Measurements from ENCODE around the gene SIK2.

SIK2 gene

DNA sequence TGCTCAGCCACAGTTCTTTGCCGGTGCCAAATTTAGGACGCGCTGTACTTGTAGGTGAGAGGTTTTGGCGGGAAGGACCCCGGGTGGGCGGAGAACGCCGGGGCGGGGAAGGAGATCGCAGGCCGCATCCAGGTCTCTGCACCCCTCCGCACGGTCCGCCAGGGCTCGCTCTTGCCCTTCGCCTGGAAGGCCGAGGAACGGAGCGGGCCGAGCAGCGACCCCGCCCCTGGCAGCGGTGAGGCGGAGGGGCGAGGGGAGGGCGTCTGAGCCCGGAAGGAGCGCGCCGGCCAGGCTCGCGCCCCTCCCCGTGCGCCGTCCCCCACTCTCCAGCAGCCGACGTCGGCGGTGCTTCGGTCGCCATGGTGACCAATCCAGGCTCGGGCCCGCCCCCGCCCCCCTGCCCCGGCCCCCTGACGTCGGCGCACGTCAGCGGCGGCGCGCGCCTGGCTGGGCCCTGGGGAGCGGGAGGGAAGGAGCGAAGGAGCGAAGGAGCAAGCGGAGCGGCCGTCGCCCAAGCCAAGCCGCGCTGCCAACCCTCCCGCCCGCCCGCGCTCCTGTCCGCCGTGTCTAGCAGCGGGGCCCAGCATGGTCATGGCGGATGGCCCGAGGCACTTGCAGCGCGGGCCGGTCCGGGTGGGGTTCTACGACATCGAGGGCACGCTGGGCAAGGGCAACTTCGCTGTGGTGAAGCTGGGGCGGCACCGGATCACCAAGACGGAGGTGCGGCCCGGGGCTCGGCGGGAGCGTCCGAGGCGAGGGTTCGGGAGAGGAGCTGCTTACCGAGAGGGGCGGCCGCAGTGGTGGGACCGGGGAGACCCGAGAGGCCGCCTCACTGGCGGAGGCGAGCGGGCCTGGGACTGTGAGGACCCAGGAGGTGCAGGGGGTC lies at the start of gene SIK2:
Gene SIK2 (plus strand): TSS at position 471 of the 886 bp plus-strand sequence. CDS start 115 bp downstream, at position 586.
- H3K4me3 ChIP-seq (ENCODE audit: low read depth, low read length): peak within 1 kb of the TSS; percentile 81
- TF ChIP-seq, protein P1, sequence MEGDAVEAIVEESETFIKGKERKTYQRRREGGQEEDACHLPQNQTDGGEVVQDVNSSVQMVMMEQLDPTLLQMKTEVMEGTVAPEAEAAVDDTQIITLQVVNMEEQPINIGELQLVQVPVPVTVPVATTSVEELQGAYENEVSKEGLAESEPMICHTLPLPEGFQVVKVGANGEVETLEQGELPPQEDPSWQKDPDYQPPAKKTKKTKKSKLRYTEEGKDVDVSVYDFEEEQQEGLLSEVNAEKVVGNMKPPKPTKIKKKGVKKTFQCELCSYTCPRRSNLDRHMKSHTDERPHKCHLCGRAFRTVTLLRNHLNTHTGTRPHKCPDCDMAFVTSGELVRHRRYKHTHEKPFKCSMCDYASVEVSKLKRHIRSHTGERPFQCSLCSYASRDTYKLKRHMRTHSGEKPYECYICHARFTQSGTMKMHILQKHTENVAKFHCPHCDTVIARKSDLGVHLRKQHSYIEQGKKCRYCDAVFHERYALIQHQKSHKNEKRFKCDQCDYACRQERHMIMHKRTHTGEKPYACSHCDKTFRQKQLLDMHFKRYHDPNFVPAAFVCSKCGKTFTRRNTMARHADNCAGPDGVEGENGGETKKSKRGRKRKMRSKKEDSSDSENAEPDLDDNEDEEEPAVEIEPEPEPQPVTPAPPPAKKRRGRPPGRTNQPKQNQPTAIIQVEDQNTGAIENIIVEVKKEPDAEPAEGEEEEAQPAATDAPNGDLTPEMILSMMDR (IDR thresholded peaks at IDR 0.05; ENCODE audit: low read depth, low read length, missing control alignments): peak; percentile 94
- DNase-seq (ENCODE audit: low read depth): peak; percentile 74

DNA sequence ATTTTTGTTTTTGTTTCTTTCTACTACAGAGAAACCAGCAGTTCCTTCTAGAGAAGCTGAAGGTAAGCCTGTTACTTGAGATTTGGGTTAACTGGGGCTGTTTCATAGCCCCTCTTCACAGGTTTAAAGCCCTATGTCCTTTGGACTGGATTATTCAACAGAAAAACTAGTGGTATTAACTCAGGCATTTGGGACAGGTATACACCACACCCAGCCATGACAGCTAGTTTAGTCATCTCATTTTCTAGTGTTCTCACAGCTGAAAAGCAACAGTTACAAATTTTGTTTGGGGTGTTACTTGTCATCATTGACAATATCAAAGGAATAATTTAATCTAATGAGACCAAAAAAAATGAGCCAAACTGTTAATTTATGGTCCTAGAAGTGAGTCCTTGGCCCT lies 47.7 kb upstream of the SIK2 start:
- no peak for DNase-seq (ENCODE audit: low read depth)
- H3K4me3 ChIP-seq (ENCODE audit: low read depth, low read length): no peak overlapping the region
- TF ChIP-seq, protein P1 (IDR thresholded peaks at IDR 0.05; ENCODE audit: low read depth, low read length, missing control alignments): no peak

DNA sequence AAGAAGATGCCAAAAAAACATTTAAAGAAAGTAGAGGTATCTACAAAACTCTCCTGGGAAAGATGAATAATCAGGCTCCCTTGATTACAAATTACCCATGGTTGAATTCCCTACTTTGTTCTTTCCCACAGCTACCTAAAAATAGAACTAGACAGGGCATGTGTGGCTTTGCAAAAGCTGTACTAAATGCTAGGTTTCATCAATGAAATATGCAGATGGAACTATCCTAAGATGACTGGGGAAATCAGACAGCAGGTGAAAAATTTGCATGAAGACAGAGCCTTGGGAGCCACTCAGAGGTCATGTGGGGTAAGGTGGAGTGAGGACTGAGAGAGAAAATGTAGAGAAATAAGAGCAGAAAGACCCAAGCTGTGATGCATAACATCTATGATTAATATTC lies 47.0 kb upstream of the SIK2 start:
- no peak for DNase-seq (ENCODE audit: low read depth)
- TF ChIP-seq, protein P1 (IDR thresholded peaks at IDR 0.05; ENCODE audit: low read depth, low read length, missing control alignments): no peak
- no peak overlapping the region for H3K4me3 ChIP-seq (ENCODE audit: low read depth, low read length)

DNA sequence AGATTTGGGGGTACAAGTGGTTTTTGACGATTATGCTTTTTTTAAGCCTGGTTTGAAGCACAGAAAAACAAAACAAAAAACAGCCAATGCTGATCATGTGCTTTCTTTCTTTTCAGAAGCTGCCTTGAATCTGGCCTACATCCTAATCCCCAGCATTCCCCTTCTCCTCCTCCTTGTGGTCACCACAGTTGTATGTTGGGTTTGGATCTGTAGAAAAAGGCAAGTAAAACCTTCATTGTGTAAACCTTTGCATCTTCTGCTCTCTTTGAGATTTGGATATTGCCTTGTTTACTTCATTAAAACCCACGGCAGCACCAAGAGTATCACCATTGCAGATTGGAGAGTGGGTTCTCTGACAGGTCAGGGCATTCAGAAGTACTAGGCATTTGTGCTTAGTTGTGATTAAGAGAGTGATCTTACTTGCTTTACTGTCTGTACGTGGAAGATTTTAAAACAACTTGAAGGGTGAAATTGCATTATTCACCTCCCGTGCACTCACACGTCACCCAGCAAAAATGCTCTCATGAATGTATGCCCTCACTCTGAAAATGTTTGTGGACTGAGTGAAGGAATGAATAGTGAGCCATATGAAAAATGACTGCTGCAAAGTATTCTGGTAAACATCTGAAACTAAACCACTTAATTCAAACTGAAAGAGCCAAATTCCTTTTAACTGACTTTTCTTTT lies 44.7 kb upstream of the SIK2 start:
- H3K4me3 ChIP-seq (ENCODE audit: low read depth, low read length): no peak overlapping the region
- TF ChIP-seq, protein P1 (IDR thresholded peaks at IDR 0.05; ENCODE audit: low read depth, low read length, missing control alignments): no peak
- DNase-seq (ENCODE audit: low read depth): no peak

DNA sequence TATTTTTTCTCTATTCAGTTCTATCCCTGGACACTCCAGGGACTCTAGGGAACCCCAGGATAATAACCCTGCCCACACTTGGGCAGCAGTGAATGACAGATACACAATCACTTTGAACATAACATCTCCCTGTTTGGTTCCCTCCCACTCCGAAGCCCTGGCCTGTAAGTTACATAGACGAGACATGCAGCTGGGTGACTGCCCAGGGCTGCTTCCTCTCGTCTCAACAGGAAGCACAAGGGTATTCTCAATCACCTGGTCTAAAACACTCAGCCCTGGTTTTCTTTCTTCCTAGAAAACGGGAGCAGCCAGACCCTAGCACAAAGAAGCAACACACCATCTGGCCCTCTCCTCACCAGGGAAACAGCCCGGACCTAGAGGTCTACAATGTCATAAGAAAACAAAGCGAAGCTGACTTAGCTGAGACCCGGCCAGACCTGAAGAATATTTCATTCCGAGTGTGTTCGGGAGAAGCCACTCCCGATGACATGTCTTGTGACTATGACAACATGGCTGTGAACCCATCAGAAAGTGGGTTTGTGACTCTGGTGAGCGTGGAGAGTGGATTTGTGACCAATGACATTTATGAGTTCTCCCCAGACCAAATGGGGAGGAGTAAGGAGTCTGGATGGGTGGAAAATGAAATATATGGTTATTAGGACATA lies 42.3 kb upstream of the SIK2 start:
- TF ChIP-seq, protein P1 (IDR thresholded peaks at IDR 0.05; ENCODE audit: low read depth, low read length, missing control alignments): no peak
- no peak overlapping the region for H3K4me3 ChIP-seq (ENCODE audit: low read depth, low read length)
- no peak for DNase-seq (ENCODE audit: low read depth)

DNA sequence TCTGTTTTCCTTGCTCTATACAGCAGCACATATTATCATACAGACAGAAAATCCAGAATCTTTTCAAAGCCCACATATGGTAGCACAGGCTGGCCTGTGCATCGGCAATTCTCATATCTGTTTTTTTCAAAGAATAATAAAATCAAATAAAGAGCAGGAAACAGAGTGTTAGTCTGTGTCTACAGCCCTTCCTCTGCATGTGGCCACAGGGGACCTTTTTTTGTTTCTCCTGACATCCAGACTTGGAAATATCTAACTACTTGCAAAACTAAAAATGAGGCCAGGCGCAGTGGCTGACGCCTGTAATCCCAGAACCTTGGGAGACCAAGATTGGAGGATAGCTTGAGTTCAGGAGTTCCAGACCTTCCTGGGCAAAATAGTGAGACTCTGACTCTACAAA lies 41.4 kb upstream of the SIK2 start:
- DNase-seq (ENCODE audit: low read depth): no peak
- TF ChIP-seq, protein P1 (IDR thresholded peaks at IDR 0.05; ENCODE audit: low read depth, low read length, missing control alignments): no peak
- no peak overlapping the region for H3K4me3 ChIP-seq (ENCODE audit: low read depth, low read length)

Data from GM12864 (cell line).